ENCODE data around the gene COPG1. TPM values are rescaled to one million over a fixed set of nuclear protein-coding genes. Genes with fewer than 3 reads are reported as not detected.

COPG1 gene
- total and polyA plus RNA-seq, 2 of the 4 experiments (the other 2 are of a cell fraction): 203 to 446 TPM

DNA sequence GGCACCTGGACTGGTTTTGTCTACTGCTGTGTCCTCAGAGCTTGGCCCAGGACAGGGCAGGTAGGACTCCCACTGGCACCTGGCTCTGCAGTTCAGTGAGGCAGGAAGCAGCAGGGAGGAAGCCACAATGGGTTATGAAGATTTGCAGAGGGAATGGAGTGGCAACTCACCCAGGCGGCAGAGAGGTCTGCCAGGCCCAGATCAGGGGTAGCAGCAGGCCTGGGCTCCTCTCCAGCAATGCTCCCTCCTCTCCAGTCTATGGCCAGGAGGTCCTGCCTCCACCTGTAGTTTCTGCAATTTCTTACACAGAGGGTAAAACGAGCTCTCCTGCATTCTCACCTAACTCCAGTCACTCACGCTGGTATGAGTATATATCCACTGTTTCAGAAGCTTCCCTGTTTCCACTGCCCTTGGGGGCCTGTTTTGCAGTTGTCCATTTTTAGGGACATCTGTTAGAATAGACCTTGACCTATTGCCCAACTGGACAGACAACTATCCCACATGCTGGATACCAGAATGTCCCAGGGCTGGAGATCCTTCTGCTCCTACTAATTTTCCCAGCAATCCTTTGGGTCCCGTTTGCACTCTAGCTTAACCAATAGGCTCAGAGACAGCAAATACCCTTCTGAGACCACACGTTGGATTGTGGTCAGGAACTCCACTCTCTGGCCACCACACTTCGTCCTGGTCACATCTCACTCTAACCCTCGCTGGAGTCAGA lies 64.4 kb downstream of the COPG1 start:
- Histone ChIP-seq H3K9ac (ENCODE audit: low read depth, low read length) (0 out of 2 replicates have a peak overlapping the region, but pooled peaks have one; percentile 68), H3K27ac (ENCODE audit: insufficient read depth, low read length) (no peak overlapping the region), H3K4me3 (ENCODE audit: insufficient read depth, low read depth, low read length) (peak overlapping the region; percentile 91; the same call in 1 of the 2 replicates), H3K4ac (ENCODE audit: low read depth, low read length) (peak overlapping the region; percentile 39), H2AK9ac (replicated peaks; ENCODE audit: low read depth, low read length, poor library complexity) (peak overlapping the region; percentile 71), H3K56ac (ENCODE audit: extremely low read depth, insufficient read depth, low read length) (no peak overlapping the region), H4K8ac (ENCODE audit: low read depth in 2 of 2, low read length in 2 of 2) (peak overlapping the region; percentile 49 to 61; a peak in 3 of 4 replicates), H2AK5ac (ENCODE audit: low read depth, low read length) (no peak overlapping the region; the same call in 1 of the 2 replicates), H3K14ac (replicated peaks; ENCODE audit: low read depth, low read length) (peak overlapping the region; percentile 33; the same call in 1 of the 2 replicates), H3K27me3 (ENCODE audit: control insufficient read depth, insufficient read depth, low read length) (no peaks in the 10 kb centered on the region), H3K23ac (ENCODE audit: low read depth, low read length) (peak overlapping the region; percentile 70), H3K9me3 (ENCODE audit: control insufficient read depth, insufficient read depth, low read length) (no peaks in the 10 kb centered on the region), H3K4me2 (ENCODE audit: low read depth, low read length) (peak overlapping the region; percentile 87), H3K4me1 (ENCODE audit: control insufficient read depth, insufficient read depth, low read length) (peaks cover 6% of the 10 kb centered on the region; the same call in 1 of the 2 replicates), H2BK20ac (ENCODE audit: low read depth, low read length) (no peak overlapping the region), H3K36me3 (ENCODE audit: control insufficient read depth, insufficient read depth, low read length) (no peaks in the 10 kb centered on the region), H3K18ac (ENCODE audit: low read depth, low read length) (no peak overlapping the region), H4K91ac (ENCODE audit: insufficient read depth, low read depth, low read length) (0 out of 2 replicates have a peak overlapping the region, but pooled peaks have one; percentile 34), H4K5ac (ENCODE audit: low read depth, low read length) (no peak overlapping the region), H2AFZ (replicated peaks; ENCODE audit: low read length, poor library complexity) (peak overlapping the region; percentile 91), H3K9me1 (ENCODE audit: insufficient read depth, low read length) (peaks cover 21% of the 10 kb centered on the region), H3K79me1 (ENCODE audit: low read depth in 1 of 2, low read length in 2 of 2) (peaks cover 0 to 35% of the 10 kb centered on the region in 2 experiments; a peak in 3 of 4 replicates), H4K20me1 (ENCODE audit: insufficient read depth, low read length) (peaks cover 8% of the 10 kb centered on the region; the same call in 1 of the 2 replicates), H2BK120ac (ENCODE audit: low read depth, low read length) (no peak overlapping the region), H2BK5ac (ENCODE audit: low read depth, low read length, poor library complexity, severe bottlenecking) (no peak overlapping the region), H2BK15ac (ENCODE audit: low read depth, low read length) (no peak overlapping the region)
- in situ Hi-C loops (cut with MboI; ENCODE audit: low sequenced_read_pairs) (no loop called here), dilution Hi-C loops (cut with HindIII; ENCODE audit: low sequenced_read_pairs, unreplicated experiment) (no loop called here), intact Hi-C loops (cut with micrococcal nuclease) (no loop called here)
- ChIA-PET CTCF (interaction anchor here (0.5 kb wide), 1 partner anchor 494 kb away, joined by 3 read pairs; no protein-coding TSS in a partner anchor), POLR2A (ENCODE audit: unreplicated experiment) (no interaction called here)
- ATAC-seq (ENCODE audit: low read depth) (no peak), DNase-seq (peak; percentile 36)
- no TSS peak for BruUV-seq (replicated peaks)
- 50% methylated on average over 2 of the region's 7 CpGs; no CpG with 5 or more reads in 1 of the 2 experiments for WGBS, 2 experiments (ENCODE audit: extremely low coverage in 2 of 2, insufficient read length in 1 of 2)
- no peak for TF ChIP-seq ELK1 (IDR thresholded peaks at IDR 0.05; ENCODE audit: borderline replicate concordance, low read depth, low read length)
- TF ChIP-seq CEBPB (IDR thresholded peaks at IDR 0.05; ENCODE audit: low read depth, low read length): peak; percentile 28; the same call in 1 of the 2 replicates
- peak; percentile 74 for TF ChIP-seq POLR2A (IDR thresholded peaks at IDR 0.05; ENCODE audit: low read depth, low read length)

Data from IMR-90 (cell line).